Measurements from ENCODE around the gene TERT.
A peak's percentile ranks its signal among the peaks of the same experiment; 100 is the strongest.

The TERT gene

GRCh38 chr5:1255081-1255561, 39.7 kb downstream of the TERT start:
- DNase-seq = peak; percentile 47

- DNase-seq = no peak
Observed at GRCh38 chr5:1254196-1254595, 40.7 kb downstream of the TERT start.

- no peak for DNase-seq
Observed at GRCh38 chr5:1253456-1254105, 41.3 kb downstream of the TERT start.

DNA sequence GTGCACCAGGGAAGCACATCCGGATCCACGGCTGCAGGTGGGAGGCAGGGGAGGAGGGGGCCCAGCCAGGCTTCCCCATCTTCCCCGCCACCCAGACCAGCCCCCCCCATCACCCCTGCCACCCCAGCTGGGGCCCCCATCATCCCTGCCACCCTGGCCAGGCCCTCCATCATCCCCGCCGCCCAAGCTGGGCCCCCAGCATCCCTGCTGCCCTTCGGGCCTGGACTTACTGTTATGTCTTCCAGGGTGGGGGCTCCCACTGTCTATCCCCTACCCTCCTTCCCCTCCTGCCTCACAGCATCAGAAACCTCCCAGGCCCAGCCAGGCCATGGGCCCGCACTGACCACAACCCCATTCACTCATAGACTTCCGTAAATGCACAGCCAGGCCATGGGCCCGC, 42.2 kb downstream of the TERT start:
- no peak for DNase-seq

DNA sequence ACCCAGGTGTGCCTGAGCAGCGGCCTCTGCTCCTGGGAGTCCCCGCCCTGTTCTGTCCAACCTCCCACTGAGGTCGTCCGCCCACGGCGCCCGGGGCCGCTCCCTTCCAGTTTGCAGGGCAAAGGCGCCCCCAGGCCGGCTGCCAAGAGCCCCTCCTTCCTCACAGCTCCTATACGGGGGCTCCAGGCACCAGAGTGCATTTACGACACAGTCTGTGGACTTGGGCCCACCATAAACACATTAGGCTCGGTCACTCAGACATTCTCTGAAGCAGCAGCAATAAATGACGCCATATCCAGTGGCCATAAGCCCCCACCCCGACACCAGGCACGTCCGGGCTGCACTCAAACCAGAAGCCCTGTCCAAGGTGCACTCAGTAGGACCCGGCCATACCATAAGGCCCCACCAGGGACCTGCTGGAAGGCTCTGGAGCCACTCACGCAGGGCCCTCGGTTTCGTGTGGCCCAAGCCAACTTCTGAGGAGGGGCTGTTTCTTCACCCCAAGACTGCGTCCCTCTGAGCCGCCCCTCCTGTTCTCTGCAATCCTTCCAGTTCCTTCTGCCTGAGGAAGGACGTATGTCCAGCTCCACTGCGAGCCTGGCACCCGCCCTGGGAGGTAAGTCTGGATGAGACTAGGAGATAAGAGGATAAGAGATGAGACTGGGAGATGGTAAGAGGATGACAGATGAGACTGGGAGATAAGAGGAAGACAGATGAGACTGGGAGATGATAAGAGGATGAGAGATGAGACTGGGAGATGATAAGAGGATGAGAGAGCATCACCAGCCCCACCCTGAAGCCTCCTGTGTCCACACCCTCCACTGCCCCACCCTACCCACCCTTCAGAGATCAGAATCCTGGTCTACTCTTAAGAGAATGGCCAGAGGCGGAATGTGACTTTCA, 42.9 kb downstream of the TERT start:
- DNase-seq = no peak

DNA sequence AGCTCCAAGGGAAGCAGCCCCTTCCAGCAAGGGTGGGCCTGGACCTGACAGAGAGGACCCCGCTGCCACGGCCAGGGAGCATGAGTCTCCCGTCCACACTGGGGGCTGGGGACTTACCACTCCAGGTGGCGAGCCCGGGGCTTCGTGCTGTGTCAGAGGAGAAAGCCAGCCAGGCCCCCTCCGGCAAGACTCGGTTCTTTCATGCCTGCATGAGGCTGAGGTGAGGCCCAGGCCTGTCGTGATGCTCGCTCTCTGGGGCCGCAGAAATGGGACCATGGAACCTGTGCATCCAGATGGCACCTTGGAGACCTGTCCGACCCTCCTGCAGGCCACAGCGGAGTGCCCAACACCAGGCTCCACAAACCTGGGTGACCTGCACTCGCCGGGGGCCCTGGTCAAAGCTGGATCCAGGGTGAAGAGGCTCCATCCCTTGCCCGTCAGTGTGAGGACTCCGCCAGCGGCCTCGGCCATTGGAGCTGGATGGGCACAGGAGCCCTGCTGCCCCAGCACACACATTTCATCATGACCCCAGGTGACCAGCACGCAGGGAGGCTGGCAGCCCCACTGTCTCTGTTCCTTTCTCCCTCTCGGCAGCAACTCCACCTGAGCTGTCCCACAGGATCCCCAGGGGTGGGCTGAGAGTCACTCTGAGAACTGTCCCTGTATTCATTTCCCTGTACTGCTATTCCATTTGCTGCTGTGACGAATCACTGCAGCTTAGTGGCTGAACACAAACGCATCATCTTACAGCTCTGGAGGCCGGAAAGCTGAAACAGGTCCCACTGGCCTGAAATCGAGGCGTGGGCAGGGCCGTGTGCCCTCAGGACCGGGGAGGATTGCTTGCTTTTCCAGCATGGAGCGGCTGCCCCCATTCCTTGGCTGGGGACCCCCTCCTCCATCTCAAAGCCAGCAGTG, 45.2 kb downstream of the TERT start:
- DNase-seq = no peak

GRCh38 chr5:1247811-1248210, 47.1 kb downstream of the TERT start:
- DNase-seq = no peak

DNA sequence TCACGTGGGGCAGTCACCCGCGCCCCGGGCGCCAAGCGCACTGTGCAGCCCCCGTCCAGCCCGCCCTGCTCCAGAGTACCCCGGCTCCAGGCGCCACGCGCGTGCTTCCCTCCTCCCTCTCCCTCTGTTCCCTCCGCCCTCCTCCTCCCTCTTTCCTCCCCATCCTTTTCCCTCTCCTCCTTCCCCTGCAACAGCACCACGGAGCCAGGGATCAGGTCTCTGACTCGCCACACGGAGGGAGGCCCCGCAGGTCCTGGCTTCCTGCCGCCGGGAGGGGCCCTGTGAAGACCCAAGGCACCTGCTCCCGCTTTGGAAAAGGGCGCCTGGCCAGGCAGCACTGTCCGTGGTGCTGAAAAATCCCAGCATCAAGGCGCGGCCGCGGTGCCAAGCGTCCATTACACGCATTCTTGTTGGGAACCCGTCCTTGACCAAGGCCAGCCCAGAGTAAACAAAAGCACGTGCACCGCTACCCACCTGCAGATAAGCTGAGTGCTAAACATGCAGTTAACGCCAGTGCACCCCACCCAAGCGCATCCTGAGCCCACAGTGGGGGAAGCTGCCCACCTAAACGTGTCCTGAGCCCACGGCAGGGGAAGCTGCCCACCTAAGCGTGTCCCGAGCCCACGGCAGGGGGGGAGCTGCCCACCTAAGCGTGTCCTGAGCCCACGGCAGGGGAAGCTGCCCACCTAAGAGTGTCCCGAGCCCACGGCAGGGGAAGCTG, 48.0 kb downstream of the TERT start:
- DNase-seq = no peak

- no peak for DNase-seq
Observed at GRCh38 chr5:1245905-1246576, 48.8 kb downstream of the TERT start.

DNA sequence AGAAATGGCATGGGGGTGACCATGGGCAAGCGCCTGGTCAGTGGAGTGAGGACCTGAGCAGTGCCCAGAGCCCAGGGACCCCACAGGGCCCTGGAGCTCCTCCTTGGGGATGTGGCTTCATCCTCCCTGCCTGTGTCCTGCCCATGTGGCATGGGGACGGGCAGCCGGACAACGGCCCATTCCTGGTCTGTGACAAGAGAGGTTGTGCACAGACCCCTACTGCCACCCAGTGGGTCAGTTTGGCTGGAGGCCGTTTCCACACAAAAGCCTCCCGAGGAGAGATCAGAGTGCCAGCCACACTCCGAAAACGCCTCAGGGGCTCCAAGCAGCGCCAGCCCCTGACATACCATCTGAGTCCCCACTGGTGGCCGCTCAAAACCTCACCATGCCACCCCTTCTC, 49.9 kb downstream of the TERT start:
- DNase-seq = no peak

DNA sequence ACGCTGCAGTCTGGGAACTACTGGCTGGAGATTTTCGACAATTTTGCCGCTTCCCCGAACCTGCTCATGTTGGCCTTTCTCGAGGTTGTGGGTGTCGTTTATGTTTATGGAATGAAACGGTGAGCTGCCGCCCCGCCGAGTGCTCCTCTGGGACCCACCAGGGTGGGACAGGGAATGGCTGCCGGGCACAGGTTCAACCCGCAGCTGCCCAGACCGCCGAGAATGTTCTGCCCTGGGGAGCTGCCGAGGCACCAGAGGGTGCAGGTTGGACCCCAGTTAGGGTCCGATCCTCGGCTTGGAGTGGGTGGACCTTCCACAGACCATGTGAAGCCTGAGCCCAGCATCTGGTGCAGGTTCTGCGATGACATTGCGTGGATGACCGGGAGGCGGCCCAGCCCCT, 50.6 kb downstream of the TERT start:
- no peak for DNase-seq

DNA sequence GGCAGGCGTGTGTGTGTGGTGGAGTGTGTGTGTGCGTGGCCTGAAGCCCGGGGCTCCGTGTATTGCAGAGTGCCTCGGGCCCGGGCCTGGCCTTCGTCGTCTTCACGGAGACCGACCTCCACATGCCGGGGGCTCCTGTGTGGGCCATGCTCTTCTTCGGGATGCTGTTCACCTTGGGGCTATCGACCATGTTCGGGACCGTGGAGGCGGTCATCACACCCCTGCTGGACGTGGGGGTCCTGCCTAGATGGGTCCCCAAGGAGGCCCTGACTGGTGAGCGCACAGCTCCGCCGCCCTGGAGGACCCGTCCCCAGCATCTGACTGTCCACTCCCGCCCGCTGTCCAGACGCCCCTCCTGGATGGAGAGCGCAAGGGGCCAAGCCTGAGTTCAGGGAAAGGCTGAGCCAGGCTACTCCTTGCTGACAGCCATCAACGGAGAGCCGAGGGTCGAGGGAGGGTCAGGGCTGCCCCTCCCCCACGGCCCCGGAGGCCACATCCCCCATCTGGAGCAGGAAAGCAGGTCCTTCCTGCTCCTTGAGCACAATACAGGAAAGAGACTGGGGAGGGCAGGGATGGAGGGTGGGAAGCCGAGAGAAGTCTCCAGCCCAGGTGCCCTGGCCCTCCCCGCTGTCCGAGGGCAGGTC, 51.3 kb downstream of the TERT start:
- DNase-seq = no peak

- DNase-seq = no peak
Observed at GRCh38 chr5:1242733-1243486, 52.0 kb downstream of the TERT start.

GRCh38 chr5:1241509-1242080, 53.3 kb downstream of the TERT start:
- no peak for DNase-seq

GRCh38 chr5:1240496-1241260, 54.2 kb downstream of the TERT start:
- no peak for DNase-seq

DNA sequence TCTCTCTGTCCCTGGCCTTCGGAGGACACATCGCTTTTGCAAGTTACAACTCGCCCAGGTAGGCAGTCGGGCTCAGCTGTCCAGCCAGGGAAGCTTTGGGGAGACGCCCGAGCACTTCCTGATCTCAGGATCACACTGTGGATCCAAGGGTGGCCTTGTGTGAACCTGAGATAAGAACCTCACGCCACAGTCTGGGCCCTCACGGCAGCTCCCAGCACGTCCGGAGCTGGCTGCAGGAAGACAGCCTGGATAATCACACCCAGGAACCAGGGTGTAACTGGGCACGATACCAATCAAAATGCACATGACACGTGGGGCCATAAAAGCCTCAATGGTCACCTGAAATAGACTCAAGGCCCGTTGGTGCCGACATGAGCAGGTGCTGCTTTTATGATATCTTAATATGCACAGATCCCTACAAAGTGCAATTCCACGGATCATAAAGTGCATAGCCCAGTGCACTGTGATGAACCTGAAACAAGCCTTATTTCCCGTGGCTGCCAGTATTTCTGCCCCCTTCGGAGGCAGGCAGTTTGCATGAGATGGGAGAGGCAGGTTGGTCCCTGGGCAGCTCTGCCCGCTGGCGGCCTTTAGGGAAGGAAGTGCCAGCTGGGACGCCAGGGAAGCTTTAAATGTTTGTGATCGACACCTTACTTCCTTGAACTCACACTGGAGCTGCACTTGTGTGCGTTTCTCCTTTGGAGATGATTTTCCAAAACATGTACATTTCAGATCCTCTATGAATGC, 55.2 kb downstream of the TERT start:
- DNase-seq = no peak

GRCh38 chr5:1235838-1236237, 59.0 kb downstream of the TERT start:
- no peak for DNase-seq

- DNase-seq = no peak
Observed at GRCh38 chr5:1235379-1235778, 59.5 kb downstream of the TERT start.

DNA sequence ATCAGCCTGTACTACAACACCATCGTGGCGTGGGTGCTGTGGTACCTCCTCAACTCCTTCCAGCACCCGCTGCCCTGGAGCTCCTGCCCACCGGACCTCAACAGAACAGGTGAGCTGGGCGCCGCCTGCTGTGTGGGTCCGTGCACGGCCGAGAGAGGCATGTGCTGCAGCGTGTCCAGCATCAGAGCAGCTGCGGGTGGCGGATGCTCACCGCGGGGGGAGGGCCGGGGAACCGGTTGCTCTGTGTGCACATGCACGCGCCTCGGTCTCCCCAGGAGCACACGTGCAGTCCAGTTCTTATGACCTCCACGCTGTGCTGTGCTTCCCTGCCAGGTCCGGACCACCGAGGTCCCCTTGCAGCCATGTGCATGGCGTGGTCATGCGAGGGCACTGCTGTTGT, 62.1 kb downstream of the TERT start:
- DNase-seq = no peak
